HEK293 (cell line): Measurements from ENCODE around the gene C17orf113.

Experiments used
- CTCF ChIA-PET: fragments of 350-600 bp; formaldehyde crosslinking; extraction: SDS; loops from one replicate; lab custom pipeline; 2021; ENCODE audit warnings: antibody characterized with exemption; lab: Yijun Ruan, JAX
- POLR2A ChIA-PET: fragments of 300-600 bp; formaldehyde crosslinking; extraction: SDS; loops from one replicate; lab custom pipeline; 2020; ENCODE audit warnings: antibody characterized with exemption, inconsistent platforms; lab: Yijun Ruan, JAX
- H3K27ac ChIP-seq: fragments of 200-500 bp; sonication (Bioruptor generic); 2 replicates; pipeline ENCODE4 v1.5.1; 2014; ENCODE audit warnings: low read depth, low read length, control low read depth, inconsistent platforms; ENCODE audit errors: extremely low read depth
- H3K36me3 ChIP-seq, 2 experiments: fragments of 200-500 bp in 1 of 2; sonication (Bioruptor generic) in 1 of 2; 1 replicate in 1 of 2; 2 replicates in 1 of 2; pipeline ENCODE4 v1.5.1; 2014 to 2017; ENCODE audit warnings: inconsistent platforms in 2 of 2, low read length in 2 of 2; ENCODE audit not compliant: control insufficient read depth in 2 of 2, insufficient read depth in 1 of 2
- H3K4me1 ChIP-seq: fragments of 200-500 bp; sonication (Bioruptor generic); 2 replicates; pipeline ENCODE4 v1.5.1; 2014; ENCODE audit warnings: mild to moderate bottlenecking, low read length, inconsistent platforms; ENCODE audit not compliant: control insufficient read depth, insufficient read depth
- H3K4me3 ChIP-seq: 2 replicates; pipeline ENCODE4 v1.5.1; 2011; ENCODE audit warnings: low read depth, mild to moderate bottlenecking, control low read depth, low read length, moderate library complexity
- H3K9me3 ChIP-seq: fragments of 200-500 bp; sonication (Bioruptor generic); 2 replicates; pipeline ENCODE4 v1.5.1; 2014; ENCODE audit warnings: low read depth, low read length, inconsistent platforms; ENCODE audit not compliant: control insufficient read depth, insufficient read depth
- EGR2 ChIP-seq: fragments of 450-650 bp; formaldehyde crosslinking; IDR thresholded peaks from 2 replicates; pipeline ENCODE4 v1.5.1; 2016; ENCODE audit warnings: low read depth, missing biosample characterization, missing genetic modification characterization
- FEZF1 ChIP-seq: fragments of 450-650 bp; formaldehyde crosslinking; IDR thresholded peaks from 2 replicates; pipeline ENCODE4 v1.5.1; 2016; ENCODE audit warnings: missing biosample characterization, missing genetic modification characterization
- GLIS2 ChIP-seq: fragments of 450-650 bp; formaldehyde crosslinking; IDR thresholded peaks from 2 replicates; pipeline ENCODE4 v1.5.1; 2016; ENCODE audit warnings: missing biosample characterization, missing genetic modification characterization
- KLF1 ChIP-seq: fragments of 450-650 bp; formaldehyde crosslinking; IDR thresholded peaks from 2 replicates; pipeline ENCODE4 v1.5.1; 2016; ENCODE audit warnings: missing biosample characterization, missing genetic modification characterization
- KLF16 ChIP-seq: fragments of 450-650 bp; formaldehyde crosslinking; IDR thresholded peaks from 2 replicates; pipeline ENCODE4 v1.5.1; 2017; ENCODE audit warnings: missing biosample characterization, missing genetic modification characterization
- KLF7 ChIP-seq: fragments of 450-650 bp; formaldehyde crosslinking; IDR thresholded peaks from 2 replicates; pipeline ENCODE4 v1.5.1; 2016; ENCODE audit warnings: missing biosample characterization, missing genetic modification characterization, borderline replicate concordance
- RBAK ChIP-seq: fragments of 450-650 bp; formaldehyde crosslinking; IDR thresholded peaks from 2 replicates; pipeline ENCODE4 v1.5.1; 2016; ENCODE audit warnings: missing biosample characterization, missing genetic modification characterization
- TRIM28 ChIP-seq: IDR thresholded peaks from 2 replicates; pipeline ENCODE4 v1.6.1; 2011; ENCODE audit warnings: low read length, control low read depth, borderline replicate concordance
- ZFHX2 ChIP-seq: fragments of 450-650 bp; formaldehyde crosslinking; conservative IDR thresholded peaks from 2 replicates; pipeline ENCODE4 v1.5.1; 2016; ENCODE audit warnings: missing biosample characterization, missing genetic modification characterization
- ZNF175 ChIP-seq: fragments of 450-650 bp; formaldehyde crosslinking; IDR thresholded peaks from 2 replicates; pipeline ENCODE4 v1.5.1; 2016; ENCODE audit warnings: missing biosample characterization, missing genetic modification characterization
- ZNF311 ChIP-seq: fragments of 450-650 bp; formaldehyde crosslinking; IDR thresholded peaks from 2 replicates; pipeline ENCODE4 v1.5.1; 2017; ENCODE audit warnings: missing biosample characterization, missing genetic modification characterization, borderline replicate concordance
- ZNF391 ChIP-seq: fragments of 450-650 bp; formaldehyde crosslinking; IDR thresholded peaks from 2 replicates; pipeline ENCODE4 v1.5.1; 2016; ENCODE audit warnings: low read depth, missing biosample characterization, missing genetic modification characterization, borderline replicate concordance
- ZNF416 ChIP-seq: fragments of 450-650 bp; formaldehyde crosslinking; IDR thresholded peaks from 2 replicates; pipeline ENCODE4 v1.5.1; 2016; ENCODE audit warnings: missing biosample characterization, missing genetic modification characterization
- ZNF555 ChIP-seq: fragments of 450-650 bp; formaldehyde crosslinking; conservative IDR thresholded peaks from 2 replicates; pipeline ENCODE4 v1.5.1; 2017; ENCODE audit warnings: missing biosample characterization, mild to moderate bottlenecking, missing genetic modification characterization, inconsistent platforms
- ZNF600 ChIP-seq: fragments of 450-650 bp; formaldehyde crosslinking; IDR thresholded peaks from 2 replicates; pipeline ENCODE4 v1.5.1; 2016; ENCODE audit warnings: missing biosample characterization, missing genetic modification characterization
- ZNF785 ChIP-seq: fragments of 450-650 bp; formaldehyde crosslinking; IDR thresholded peaks from 2 replicates; pipeline ENCODE4 v1.5.1; 2016; ENCODE audit warnings: missing biosample characterization, missing genetic modification characterization
- ZNF792 ChIP-seq: fragments of 450-650 bp; formaldehyde crosslinking; IDR thresholded peaks from 2 replicates; pipeline ENCODE4 v1.5.1; 2016; ENCODE audit warnings: missing biosample characterization, missing genetic modification characterization
- ZSCAN16 ChIP-seq: fragments of 450-650 bp; formaldehyde crosslinking; IDR thresholded peaks from 2 replicates; pipeline ENCODE4 v1.5.1; 2016; ENCODE audit warnings: missing biosample characterization, missing genetic modification characterization
- ZXDB ChIP-seq: fragments of 450-650 bp; formaldehyde crosslinking; IDR thresholded peaks from 2 replicates; pipeline ENCODE4 v1.5.1; 2016; ENCODE audit warnings: missing biosample characterization, missing genetic modification characterization
- TF ChIP-seq, protein P1 (sequence below): IDR thresholded peaks from 2 replicates; pipeline ENCODE4 v1.6.1; 2011; ENCODE audit warnings: mild to moderate bottlenecking, low read depth, low read length, borderline replicate concordance
- TF ChIP-seq, protein P2 (sequence below): fragments of 450-650 bp; IDR thresholded peaks from 2 replicates; pipeline ENCODE4 v1.5.1; 2018; ENCODE audit warnings: missing biosample characterization, missing genetic modification characterization

C17orf113 gene

DNA sequence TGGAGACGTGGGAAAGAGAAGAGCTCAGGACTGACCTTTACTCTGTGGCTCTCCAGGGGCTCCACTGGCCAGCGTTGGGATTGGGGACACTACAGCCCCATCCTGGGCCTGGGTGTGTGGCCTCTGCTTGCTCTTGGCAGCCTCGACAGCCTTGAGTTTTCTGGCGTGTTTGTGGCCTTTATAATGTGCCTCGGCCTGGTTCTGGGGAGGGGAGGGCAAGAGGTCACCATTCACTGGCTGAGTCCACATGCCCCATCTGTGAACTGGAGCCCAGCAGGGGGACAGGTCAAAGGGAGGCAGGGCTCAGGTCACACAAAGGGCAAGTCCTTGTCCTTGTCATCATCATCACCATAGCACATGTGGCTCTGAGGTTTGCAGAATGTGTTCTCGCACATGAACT lies 18.8 kb downstream of the C17orf113 start:
- Histone ChIP-seq H3K4me1 (no peaks in the 10 kb centered on the region), H3K9me3 (no peaks in the 10 kb centered on the region), H3K36me3 (no peaks in the 10 kb centered on the region), H3K27ac (no peak overlapping the region), H3K4me3 (no peak overlapping the region)
- no peak for TF ChIP-seq KLF16 (tag by site-specific recombination)
- no peak for TF ChIP-seq ZXDB
- no peak for TF ChIP-seq GLIS2 (tag by site-specific recombination)
- TF ChIP-seq ZNF600 (tag by site-specific recombination): no peak
- no peak for TF ChIP-seq FEZF1
- TF ChIP-seq ZNF416 (tag by site-specific recombination): no peak
- no peak for TF ChIP-seq KLF1 (tag by site-specific recombination)
- TF ChIP-seq RBAK: no peak
- TF ChIP-seq, protein P1, sequence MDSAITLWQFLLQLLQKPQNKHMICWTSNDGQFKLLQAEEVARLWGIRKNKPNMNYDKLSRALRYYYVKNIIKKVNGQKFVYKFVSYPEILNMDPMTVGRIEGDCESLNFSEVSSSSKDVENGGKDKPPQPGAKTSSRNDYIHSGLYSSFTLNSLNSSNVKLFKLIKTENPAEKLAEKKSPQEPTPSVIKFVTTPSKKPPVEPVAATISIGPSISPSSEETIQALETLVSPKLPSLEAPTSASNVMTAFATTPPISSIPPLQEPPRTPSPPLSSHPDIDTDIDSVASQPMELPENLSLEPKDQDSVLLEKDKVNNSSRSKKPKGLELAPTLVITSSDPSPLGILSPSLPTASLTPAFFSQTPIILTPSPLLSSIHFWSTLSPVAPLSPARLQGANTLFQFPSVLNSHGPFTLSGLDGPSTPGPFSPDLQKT: no peak
- no peak for TF ChIP-seq ZNF555
- no peak for TF ChIP-seq KLF7 (tag by site-specific recombination)
- no peak for TF ChIP-seq ZNF792 (tag by site-specific recombination)
- no peak for TF ChIP-seq ZNF175 (tag by site-specific recombination)
- TF ChIP-seq ZNF785 (tag by site-specific recombination): no peak
- ChIA-PET POLR2A (interaction anchor here (1.1 kb wide), 1 partner anchor 12 kb away, joined by 3 read pairs; the partner anchor contains the start of gene NKIRAS2), CTCF (interaction anchor here (1.0 to 4.7 kb wide), 5 partner anchors 13 to 85 kb away, joined by 3 to 34 read pairs (median 12); partner anchors contain the start of genes DNAJC7 and NKIRAS2)

GRCh38 chr17:42028791-42029127 lies 21.6 kb downstream of the C17orf113 start:
- POLR2A ChIA-PET: interaction anchor here (5.5 kb wide), 1 partner anchor 11 kb away, joined by 50 read pairs; the partner anchor contains the start of genes DNAJC7 and NKIRAS2
- CTCF ChIA-PET: interaction anchor here (0.6 to 7.0 kb wide), 13 partner anchors 8 to 208 kb away, joined by 3 to 85 read pairs (median 4); partner anchors contain the start of genes C17orf113, DNAJC7, NKIRAS2 and ZNF385C
- Histone ChIP-seq H3K4me1 (no peaks in the 10 kb centered on the region), H3K4me3 (no peak overlapping the region), H3K36me3 (peaks cover 3 to 22% of the 10 kb centered on the region in 2 experiments; a peak in 2 of 3 replicates), H3K9me3 (no peaks in the 10 kb centered on the region), H3K27ac (no peak overlapping the region)
- TF ChIP-seq, protein P2, sequence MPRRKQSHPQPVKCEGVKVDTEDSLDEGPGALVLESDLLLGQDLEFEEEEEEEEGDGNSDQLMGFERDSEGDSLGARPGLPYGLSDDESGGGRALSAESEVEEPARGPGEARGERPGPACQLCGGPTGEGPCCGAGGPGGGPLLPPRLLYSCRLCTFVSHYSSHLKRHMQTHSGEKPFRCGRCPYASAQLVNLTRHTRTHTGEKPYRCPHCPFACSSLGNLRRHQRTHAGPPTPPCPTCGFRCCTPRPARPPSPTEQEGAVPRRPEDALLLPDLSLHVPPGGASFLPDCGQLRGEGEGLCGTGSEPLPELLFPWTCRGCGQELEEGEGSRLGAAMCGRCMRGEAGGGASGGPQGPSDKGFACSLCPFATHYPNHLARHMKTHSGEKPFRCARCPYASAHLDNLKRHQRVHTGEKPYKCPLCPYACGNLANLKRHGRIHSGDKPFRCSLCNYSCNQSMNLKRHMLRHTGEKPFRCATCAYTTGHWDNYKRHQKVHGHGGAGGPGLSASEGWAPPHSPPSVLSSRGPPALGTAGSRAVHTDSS (tag by site-specific recombination): peak; percentile 82
- no peak for TF ChIP-seq ZNF391 (tag by site-specific recombination)
- TF ChIP-seq ZNF311 (tag by site-specific recombination): no peak
- TF ChIP-seq EGR2 (tag by site-specific recombination): peak; percentile 39
- no peak for TF ChIP-seq ZSCAN16 (tag by site-specific recombination)
- no peak for TF ChIP-seq TRIM28
- 0 out of 2 replicates have a peak, but pooled peaks have one; percentile 18 for TF ChIP-seq ZFHX2 (tag by site-specific recombination)
